Naive B cell (primary cell): ENCODE results near the gene CDKAL1. TPM values are rescaled to one million over a fixed set of nuclear protein-coding genes. Genes with fewer than 3 reads are reported as not detected.
A peak's percentile ranks its signal among the peaks of the same experiment; 100 is the strongest.
"Not testable (repeated sequence)": the region's sequence is repeated elsewhere in the genome, so short reads cannot be mapped to it uniquely, and the experiment has no call there.

ENCODE experiments used
- ATAC-seq, 2 donors: fragments of 150-1000 bp; cut with Tn5 transposase; 2 replicates each; pipeline ENCODE4 v1.10.0; 2021; ENCODE audit warnings: low read depth in 2 of 2, mild to moderate bottlenecking in 2 of 2, moderate library complexity in 2 of 2
- DNase-seq: peaks from one replicate; pipeline ENCODE4 v3.0.0; 2022
- H3K27ac Mint-ChIP-seq, 6 donors: one replicate each; pipeline ENCODE4 v1.8.0; 2020 to 2022; ENCODE audit warnings: mild to moderate bottlenecking in 6 of 6, mixed read lengths in 6 of 6, moderate library complexity in 5 of 6, inconsistent platforms in 2 of 6
- H3K27me3 Mint-ChIP-seq, 3 donors: one replicate each; pipeline ENCODE4 v1.8.0; 2021 to 2022; ENCODE audit warnings: mixed read lengths in 3 of 3, mild to moderate bottlenecking in 1 of 3
- H3K36me3 Mint-ChIP-seq, 2 donors: one replicate each; pipeline ENCODE4 v1.8.0; 2020 to 2022; ENCODE audit warnings: mixed read lengths in 2 of 2, inconsistent platforms in 1 of 2, mild to moderate bottlenecking in 1 of 2
- H3K4me1 Mint-ChIP-seq, 3 donors: one replicate each; pipeline ENCODE4 v1.8.0; 2020 to 2022; ENCODE audit warnings: mixed read lengths in 3 of 3, inconsistent platforms in 1 of 3, mild to moderate bottlenecking in 1 of 3, moderate library complexity in 1 of 3
- H3K4me3 Mint-ChIP-seq, 8 donors: one replicate each; pipeline ENCODE4 v1.8.0; 2020 to 2022; ENCODE audit warnings: mild to moderate bottlenecking in 8 of 8, mixed read lengths in 8 of 8, moderate library complexity in 8 of 8, inconsistent platforms in 2 of 8
- H3K9me3 Mint-ChIP-seq, 7 donors: one replicate each; pipeline ENCODE4 v1.8.0; 2020 to 2022; ENCODE audit warnings: mixed read lengths in 7 of 7, mild to moderate bottlenecking in 5 of 7, inconsistent platforms in 2 of 7, moderate library complexity in 1 of 7
- polyA plus RNA-seq, 6 donors: library from polyadenylated mRNA; unstranded; fragments of 300-500 nt; fragmentation: Illumina TruSeq; gene quantifications; one replicate each; pipeline ENCODE4 v1.2.3, GENCODE V29; 2021; ENCODE audit warnings: low read depth in 6 of 6

Gene CDKAL1
- polyA plus RNA-seq, 6 donors from 2014 or later, result 27.0 to 40.2 (median 33.6) TPM

DNA sequence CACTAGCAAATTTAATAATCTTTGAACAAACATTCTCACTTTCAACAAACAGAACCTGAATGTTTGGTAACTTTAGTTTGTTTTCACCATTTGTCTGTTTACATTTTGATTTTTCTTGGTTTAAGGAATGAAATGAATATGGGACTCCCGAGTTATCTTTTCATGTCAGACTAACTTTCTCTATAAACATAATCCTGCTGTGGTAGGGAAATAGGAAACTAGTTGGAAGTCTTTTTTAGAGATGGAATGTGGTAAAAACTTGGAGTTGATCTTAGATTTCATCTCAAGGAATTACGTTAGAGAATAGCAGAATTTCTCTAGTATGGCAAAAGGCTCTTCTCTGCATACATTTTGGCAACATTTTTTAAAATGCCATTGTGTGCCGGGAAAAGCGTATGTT lies 206.5 kb downstream of the CDKAL1 start:
- Mint-ChIP-seq H3K4me3 (no peak overlapping the region), H3K9me3 (peaks cover 0 to 10% (median 4%) of the 10 kb centered on the region in 7 donors), H3K36me3 (peaks cover 28 to 29% of the 10 kb centered on the region in 2 donors), H3K27ac (no peak overlapping the region), H3K4me1 (peaks cover 0 to 5% (median 3%) of the 10 kb centered on the region in 3 donors), H3K27me3 (no peaks in the 10 kb centered on the region)
- DNase-seq (no peak), ATAC-seq (no peak)

DNA sequence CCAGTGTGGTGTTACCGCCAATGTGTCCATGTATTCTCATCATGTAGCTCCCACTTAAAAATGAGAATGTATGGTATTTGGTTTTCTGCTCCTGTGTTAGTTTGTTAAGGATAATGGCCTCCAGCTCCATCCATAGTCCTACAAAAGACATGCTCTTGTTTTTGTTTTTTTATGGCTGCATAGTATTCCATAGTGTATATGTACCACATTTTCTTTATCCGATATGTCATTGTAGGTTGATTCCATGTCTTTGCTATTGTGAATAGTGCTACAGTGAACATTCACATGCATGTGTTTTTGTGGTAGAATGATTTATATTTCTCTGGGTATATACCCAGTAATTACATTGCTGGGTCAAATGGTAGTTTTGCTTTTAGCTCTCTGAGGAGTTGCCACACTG lies 207.2 kb downstream of the CDKAL1 start:
- Mint-ChIP-seq H3K4me1 (peaks cover 0 to 5% (median 3%) of the 10 kb centered on the region in 3 donors), H3K36me3 (peaks cover 29 to 34% of the 10 kb centered on the region in 2 donors), H3K27me3 (no peaks in the 10 kb centered on the region), H3K4me3 (no peak overlapping the region), H3K27ac (no peak overlapping the region), H3K9me3 (peaks cover 0 to 10% (median 4%) of the 10 kb centered on the region in 7 donors)
- DNase-seq (no peak), ATAC-seq (no peak)

DNA sequence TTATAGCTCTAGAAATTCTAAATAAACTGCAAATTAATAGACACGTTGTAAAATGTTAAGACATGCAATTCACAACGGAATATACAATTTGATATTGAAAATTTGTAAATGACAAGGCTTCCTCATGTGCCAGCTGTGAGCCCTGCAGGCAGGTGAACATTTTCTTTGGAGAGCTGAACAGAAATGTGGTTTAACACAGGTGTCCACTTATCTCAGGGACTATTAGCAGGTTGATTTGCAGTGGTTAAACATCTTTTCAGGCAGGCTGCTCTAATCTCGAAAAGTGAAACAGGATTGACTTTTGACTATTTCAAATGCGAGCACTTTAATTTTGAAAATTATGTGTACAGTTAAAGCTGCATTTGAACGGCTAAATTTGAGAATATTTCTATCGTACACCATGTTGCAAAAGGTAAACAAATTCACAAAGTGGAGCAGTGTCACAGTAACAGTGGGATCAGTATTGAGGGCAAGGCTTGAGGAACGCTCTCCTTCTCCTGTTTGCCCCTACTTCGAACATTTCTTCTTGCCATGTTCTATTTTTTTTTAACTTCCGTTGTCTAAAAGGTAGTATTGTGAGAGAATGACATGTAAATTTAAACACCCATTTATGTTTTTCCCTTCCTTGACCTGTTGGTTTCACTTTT lies 210.8 kb downstream of the CDKAL1 start:
- peaks cover 21 to 27% of the 10 kb centered on the region in 2 donors for H3K36me3 Mint-ChIP-seq
- H3K27ac Mint-ChIP-seq, result no peak overlapping the region
- ATAC-seq (no peak), DNase-seq (no peak)
- H3K4me1 Mint-ChIP-seq, result peaks cover 2 to 9% (median 3%) of the 10 kb centered on the region in 3 donors
- H3K9me3 Mint-ChIP-seq, result peaks cover 0 to 10% (median 4%) of the 10 kb centered on the region in 7 donors
- H3K27me3 Mint-ChIP-seq, result no peaks in the 10 kb centered on the region
- no peak overlapping the region for H3K4me3 Mint-ChIP-seq

DNA sequence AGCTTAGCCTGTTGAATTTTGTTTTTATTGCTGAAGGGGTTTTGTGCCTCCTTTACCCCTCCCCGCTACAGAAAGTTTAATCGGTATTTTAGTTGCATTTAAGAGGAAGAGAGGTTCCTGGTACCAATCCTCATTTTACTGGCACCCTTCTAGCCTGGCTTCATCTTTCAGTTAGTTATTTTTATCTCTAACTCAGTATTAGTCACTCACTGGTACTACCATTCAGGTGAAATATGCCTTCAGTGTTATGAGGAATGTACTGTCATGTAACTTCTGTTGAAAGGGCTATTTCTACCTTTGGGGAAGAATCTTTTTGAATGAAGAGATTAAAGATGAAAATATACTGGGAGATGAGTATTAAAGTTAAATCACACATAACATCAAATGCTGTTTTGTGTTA lies 211.8 kb downstream of the CDKAL1 start:
- ATAC-seq, result no peak
- peaks cover 0 to 7% (median 4%) of the 10 kb centered on the region in 7 donors for H3K9me3 Mint-ChIP-seq
- H3K4me3 Mint-ChIP-seq, result no peak overlapping the region
- DNase-seq, result no peak
- H3K27me3 Mint-ChIP-seq, result no peaks in the 10 kb centered on the region
- no peak overlapping the region for H3K27ac Mint-ChIP-seq
- H3K36me3 Mint-ChIP-seq, result peaks cover 12 to 18% of the 10 kb centered on the region in 2 donors
- peaks cover 2 to 9% (median 3%) of the 10 kb centered on the region in 3 donors for H3K4me1 Mint-ChIP-seq

DNA sequence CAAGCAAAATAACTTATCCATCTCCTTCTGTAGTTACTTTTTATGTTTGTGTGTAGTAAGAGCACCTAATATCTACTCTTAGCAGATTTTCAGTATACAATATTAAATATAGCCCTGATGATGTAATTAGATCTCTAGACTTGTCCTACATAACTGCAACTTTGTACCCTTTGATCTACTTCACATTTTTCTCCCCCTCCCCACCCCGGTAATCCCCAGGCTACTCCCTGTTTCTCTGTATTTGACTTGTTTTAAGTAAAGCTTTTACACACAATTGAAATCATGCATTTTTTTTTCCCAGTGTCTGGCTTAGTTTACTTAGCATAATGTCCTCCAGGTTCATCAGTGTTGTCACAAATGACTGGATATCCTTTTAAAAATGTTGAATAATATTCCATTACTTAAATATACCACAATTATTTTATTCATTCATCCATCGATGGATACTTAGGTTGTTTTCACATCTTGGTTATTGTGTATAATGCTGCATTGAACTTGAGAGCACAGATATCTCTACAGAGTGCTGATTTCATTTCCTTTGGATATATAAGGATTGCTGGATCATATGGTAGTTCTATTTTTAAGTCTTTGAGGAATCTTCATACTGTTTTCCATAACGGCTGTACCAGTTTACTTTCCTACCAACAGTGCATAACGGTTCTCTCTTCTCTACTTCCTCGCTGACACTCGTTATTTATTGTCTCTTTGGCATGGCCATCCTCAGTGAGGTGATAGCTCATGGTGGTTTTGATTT lies 212.7 kb downstream of the CDKAL1 start:
- no peak overlapping the region for H3K27ac Mint-ChIP-seq
- ATAC-seq, result no peak

DNA sequence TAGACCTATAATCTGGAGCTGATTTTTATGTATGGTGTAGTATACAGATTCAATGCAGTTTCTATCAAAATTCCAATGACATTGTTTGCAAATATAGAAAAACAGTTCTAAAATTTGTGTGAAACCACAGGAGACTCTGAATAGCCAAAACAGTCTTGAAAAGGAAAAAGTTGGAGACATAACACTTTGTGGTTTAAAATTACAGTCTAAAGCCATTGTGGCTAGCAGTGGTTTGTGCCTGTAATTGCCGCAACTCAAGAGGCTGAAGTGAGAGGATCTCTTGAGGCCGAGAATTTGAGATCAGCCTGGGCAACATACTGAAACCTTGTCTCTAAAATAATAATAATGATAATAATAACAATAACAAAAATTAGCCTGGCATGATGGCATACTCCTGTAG lies 213.7 kb downstream of the CDKAL1 start:
- H3K36me3 Mint-ChIP-seq, result peaks cover 9 to 12% of the 10 kb centered on the region in 2 donors
- ATAC-seq, result no peak
- H3K27me3 Mint-ChIP-seq, result no peaks in the 10 kb centered on the region
- peaks cover 2 to 9% (median 3%) of the 10 kb centered on the region in 3 donors for H3K4me1 Mint-ChIP-seq
- H3K9me3 Mint-ChIP-seq, result peaks cover 0 to 1% (median 0%) of the 10 kb centered on the region in 7 donors
- no peak for DNase-seq
- no peak overlapping the region for H3K27ac Mint-ChIP-seq
- no peak overlapping the region for H3K4me3 Mint-ChIP-seq

More for the DNA sequence above, 212.7 kb downstream of the CDKAL1 start:
- no peak for DNase-seq
- Mint-ChIP-seq H3K4me1 (peaks cover 2 to 9% (median 3%) of the 10 kb centered on the region in 3 donors), H3K36me3 (peaks cover 2 to 9% of the 10 kb centered on the region in 2 donors), H3K4me3 (no peak overlapping the region), H3K9me3 (peaks cover 0 to 1% (median 0%) of the 10 kb centered on the region in 7 donors), H3K27me3 (no peaks in the 10 kb centered on the region)

DNA sequence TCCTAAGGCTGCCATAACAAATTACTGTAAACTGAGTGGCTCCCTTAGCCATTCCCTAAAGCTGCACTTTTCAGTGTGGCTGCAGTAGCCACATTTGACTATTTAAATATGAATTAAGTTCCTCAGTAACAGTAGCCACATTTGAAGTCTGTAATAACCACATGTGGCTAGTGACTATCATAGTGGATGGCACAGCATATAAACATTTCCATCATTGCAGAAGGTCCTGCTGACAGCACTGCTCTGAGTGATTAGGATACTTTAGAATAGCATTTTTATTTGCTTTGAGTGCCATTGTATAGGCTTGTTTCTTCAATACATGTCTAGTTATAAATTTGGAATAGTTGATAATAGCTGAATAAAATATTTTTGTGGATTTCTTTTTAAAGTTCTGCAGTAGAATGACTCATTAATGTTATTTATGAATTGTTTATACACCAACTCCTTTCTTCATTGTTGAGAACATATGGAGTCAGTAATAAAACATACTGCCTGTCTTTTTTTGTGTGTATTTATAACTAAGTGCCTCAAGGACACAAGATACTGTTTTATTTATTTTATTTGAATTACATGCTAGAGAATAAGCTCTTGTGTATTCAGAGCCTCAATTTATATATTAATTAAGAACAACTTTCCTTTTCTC lies 217.2 kb downstream of the CDKAL1 start:
- Mint-ChIP-seq H3K27ac (peak overlapping the region in 2 of 6 donors; percentile 16 to 21), H3K9me3 (peaks cover 0 to 20% (median 5%) of the 10 kb centered on the region in 7 donors), H3K36me3 (peaks cover 21 to 25% of the 10 kb centered on the region in 2 donors), H3K27me3 (no peaks in the 10 kb centered on the region), H3K4me1 (peaks cover 11 to 17% (median 13%) of the 10 kb centered on the region in 3 donors), H3K4me3 (no peak overlapping the region)
- ATAC-seq, result no peak
- no peak for DNase-seq

DNA sequence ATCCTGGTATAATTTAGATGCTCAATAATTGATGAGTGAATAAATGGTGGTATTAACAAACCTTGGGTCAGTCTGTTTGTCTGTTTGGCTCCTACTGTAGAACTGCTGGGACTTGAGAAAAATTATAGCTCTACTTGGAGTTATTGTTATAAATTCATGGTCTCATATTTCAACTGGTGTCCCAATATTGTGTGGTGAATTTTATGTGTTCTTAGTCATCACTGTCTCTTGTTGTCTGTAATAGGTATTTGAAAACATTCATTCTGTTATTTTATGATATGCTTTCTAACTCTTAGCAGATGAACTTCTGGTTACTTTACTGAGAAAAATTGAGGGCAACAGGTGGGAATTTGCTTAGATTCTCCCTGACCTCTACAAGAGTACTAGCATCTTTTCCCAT lies 221.4 kb downstream of the CDKAL1 start:
- peaks cover 0 to 21% (median 4%) of the 10 kb centered on the region in 7 donors for H3K9me3 Mint-ChIP-seq
- no peak overlapping the region for H3K4me3 Mint-ChIP-seq
- ATAC-seq, result no peak
- DNase-seq, result no peak
- H3K36me3 Mint-ChIP-seq, result peaks cover 21 to 32% of the 10 kb centered on the region in 2 donors
- no peak overlapping the region for H3K27ac Mint-ChIP-seq
- no peaks in the 10 kb centered on the region for H3K27me3 Mint-ChIP-seq
- H3K4me1 Mint-ChIP-seq, result peaks cover 15 to 17% (median 15%) of the 10 kb centered on the region in 3 donors

DNA sequence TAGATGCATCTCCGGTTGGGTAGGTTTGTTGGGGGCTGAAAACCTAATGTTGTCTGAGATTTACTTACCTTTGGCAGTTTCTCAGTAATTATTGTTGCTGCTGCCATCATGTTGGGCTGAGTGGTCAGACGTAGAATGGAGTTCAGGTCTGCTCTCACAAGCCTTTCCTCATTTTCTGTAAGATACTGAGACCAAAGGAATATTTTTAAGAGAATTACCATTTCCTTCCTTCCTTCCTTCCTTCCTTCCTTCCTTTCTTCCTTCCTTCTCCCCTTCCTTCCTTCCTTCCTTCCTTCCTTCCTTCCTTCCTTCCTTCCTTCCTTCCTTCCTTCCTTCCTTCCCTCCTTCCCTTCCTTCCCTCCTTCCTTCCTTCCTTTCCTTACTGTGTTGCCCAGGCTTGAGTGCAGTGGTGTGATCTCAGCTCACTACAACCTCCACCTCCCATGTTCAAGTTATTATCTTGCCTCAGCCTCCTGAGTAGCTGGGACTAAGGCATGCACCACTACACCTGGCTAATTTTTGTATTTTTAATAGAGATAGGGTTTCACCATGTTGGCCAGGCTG lies 222.4 kb downstream of the CDKAL1 start:
- Mint-ChIP-seq H3K9me3 (peaks cover 0 to 21% (median 4%) of the 10 kb centered on the region in 7 donors), H3K36me3 (peaks cover 21 to 36% of the 10 kb centered on the region in 2 donors), H3K4me1 (peaks cover 15 to 17% (median 15%) of the 10 kb centered on the region in 3 donors), H3K27ac (peak overlapping the region in 2 of 6 donors; percentile 70 to 73)
- ATAC-seq, DNase-seq, H3K4me3 Mint-ChIP-seq, H3K27me3 Mint-ChIP-seq: not testable (repeated sequence)

DNA sequence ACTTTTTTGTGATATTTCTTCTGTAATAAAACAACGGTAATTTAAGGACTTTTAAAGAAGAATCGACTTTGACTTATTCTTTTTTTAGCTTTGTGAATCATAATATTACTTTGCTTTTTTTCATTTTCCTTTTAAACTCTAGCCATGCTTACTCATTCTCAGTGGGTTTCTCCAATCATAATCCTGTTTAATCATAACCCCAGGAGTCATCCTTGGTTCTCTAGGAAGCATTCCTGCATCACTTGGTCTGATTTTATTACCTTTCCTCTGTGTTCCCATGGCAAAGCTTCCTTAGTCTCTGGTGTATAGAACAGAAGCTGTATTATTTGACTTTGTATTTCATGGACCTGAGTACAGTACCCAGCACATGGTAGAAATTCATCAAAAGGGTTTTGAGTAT lies 223.5 kb downstream of the CDKAL1 start:
- Mint-ChIP-seq H3K9me3 (peaks cover 0 to 21% (median 4%) of the 10 kb centered on the region in 7 donors), H3K36me3 (peaks cover 15 to 33% of the 10 kb centered on the region in 2 donors), H3K4me3 (no peak overlapping the region), H3K27ac (peak overlapping the region in 1 of 6 donors; percentile 22), H3K4me1 (peaks cover 15 to 17% (median 15%) of the 10 kb centered on the region in 3 donors), H3K27me3 (no peaks in the 10 kb centered on the region)
- no peak for ATAC-seq
- no peak for DNase-seq

DNA sequence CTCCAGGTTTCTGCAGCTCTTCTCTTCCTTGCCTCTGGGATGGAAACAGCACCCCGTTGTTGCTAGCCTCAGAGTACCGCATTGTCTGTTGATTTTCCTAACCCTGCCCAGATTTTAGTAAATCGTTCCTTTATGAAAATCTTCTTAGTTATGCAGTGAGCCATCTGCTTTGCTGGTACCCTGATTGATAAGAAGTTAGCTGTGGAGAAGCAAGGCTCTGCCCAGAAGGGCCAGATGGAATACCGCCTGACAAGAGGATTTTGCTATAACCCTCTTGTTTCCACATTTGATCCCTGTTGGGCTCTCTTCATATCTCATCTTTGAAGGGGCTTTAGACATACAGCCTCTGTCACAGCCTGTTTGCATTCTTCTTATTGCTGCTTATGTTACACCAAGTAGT lies 229.0 kb downstream of the CDKAL1 start:
- no peak for ATAC-seq
- Mint-ChIP-seq H3K4me1 (peaks cover 0 to 4% (median 0%) of the 10 kb centered on the region in 3 donors), H3K36me3 (peaks cover under 1 to 10% of the 10 kb centered on the region in 2 donors), H3K9me3 (peaks cover 0 to 3% (median 0%) of the 10 kb centered on the region in 7 donors), H3K4me3 (no peak overlapping the region), H3K27ac (no peak overlapping the region), H3K27me3 (no peaks in the 10 kb centered on the region)
- no peak for DNase-seq

DNA sequence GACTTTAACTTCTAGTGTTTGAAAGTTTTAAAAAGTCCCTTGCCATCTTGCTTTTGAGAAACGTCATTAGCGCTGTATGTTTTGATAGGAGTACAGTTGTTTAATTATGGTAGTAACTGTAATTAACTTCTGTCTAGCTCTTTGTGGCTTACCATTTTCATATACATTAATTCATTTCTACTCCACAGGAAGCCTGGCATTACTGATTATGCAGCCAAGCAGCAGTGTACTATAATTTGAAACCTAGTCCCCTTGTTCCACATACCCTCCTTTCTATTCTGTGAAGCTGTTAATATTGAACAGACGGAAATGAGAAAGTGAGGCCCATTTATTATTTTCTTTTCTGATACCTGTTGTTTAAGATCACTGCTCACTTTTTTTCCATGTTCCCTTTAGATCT lies 235.4 kb downstream of the CDKAL1 start:
- H3K4me1 Mint-ChIP-seq, result peaks cover 0 to 8% (median 3%) of the 10 kb centered on the region in 3 donors
- no peaks in the 10 kb centered on the region for H3K27me3 Mint-ChIP-seq
- no peaks in the 10 kb centered on the region for H3K9me3 Mint-ChIP-seq
- no peak for DNase-seq
- no peak overlapping the region for H3K4me3 Mint-ChIP-seq
- no peak overlapping the region for H3K27ac Mint-ChIP-seq
- peaks cover 0 to 14% of the 10 kb centered on the region in 2 donors for H3K36me3 Mint-ChIP-seq
- no peak for ATAC-seq

DNA sequence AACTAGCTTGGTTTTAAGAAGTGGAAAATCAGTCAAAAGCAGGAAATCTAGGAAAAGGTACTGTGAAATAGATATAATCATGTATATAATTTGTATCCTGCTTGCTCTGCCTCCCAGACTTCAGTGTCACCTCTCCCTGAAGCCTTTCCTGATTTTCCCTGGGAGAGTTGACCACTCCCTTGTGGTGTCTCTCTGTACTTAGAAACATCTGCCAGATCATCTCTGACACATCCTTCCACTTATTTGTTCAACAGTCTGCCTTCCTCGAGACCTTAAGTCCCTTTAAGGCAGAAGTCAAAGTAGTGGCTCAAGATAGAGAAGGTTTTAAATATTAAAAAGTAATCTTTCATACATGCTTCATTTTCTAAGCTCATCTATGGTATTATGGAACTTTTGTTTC lies 236.5 kb downstream of the CDKAL1 start:
- ATAC-seq (no peak), DNase-seq (no peak)
- no peak overlapping the region for H3K27ac Mint-ChIP-seq
- peaks cover 0 to 8% (median 3%) of the 10 kb centered on the region in 3 donors for H3K4me1 Mint-ChIP-seq
- no peaks in the 10 kb centered on the region for H3K27me3 Mint-ChIP-seq
- no peaks in the 10 kb centered on the region for H3K9me3 Mint-ChIP-seq
- H3K4me3 Mint-ChIP-seq, result no peak overlapping the region
- peaks cover 3 to 14% of the 10 kb centered on the region in 2 donors for H3K36me3 Mint-ChIP-seq
